Measurements from ENCODE around the gene CCNJL.

Gene CCNJL

GRCh38 chr5:160289356-160289651 is 23.1 kb downstream of the CCNJL start:
- DNase-seq = no peak

GRCh38 chr5:160287378-160288051 is 24.8 kb downstream of the CCNJL start:
- no peak for DNase-seq

GRCh38 chr5:160286947-160287346 is 25.4 kb downstream of the CCNJL start:
- no peak for DNase-seq

- DNase-seq = no peak
Measured at GRCh38 chr5:160285316-160285715, 27.0 kb downstream of the CCNJL start.

GRCh38 chr5:160284291-160284873 is 28.0 kb downstream of the CCNJL start:
- DNase-seq = no peak

GRCh38 chr5:160281275-160281674 is 31.1 kb downstream of the CCNJL start:
- no peak for DNase-seq

- DNase-seq = no peak
Measured at GRCh38 chr5:160280384-160281095, 31.8 kb downstream of the CCNJL start.

GRCh38 chr5:160278343-160278742 is 34.0 kb downstream of the CCNJL start:
- no peak for DNase-seq

GRCh38 chr5:160274483-160274931 is 37.9 kb downstream of the CCNJL start:
- no peak for DNase-seq

GRCh38 chr5:160272889-160273288 is 39.5 kb downstream of the CCNJL start:
- no peak for DNase-seq

- DNase-seq = no peak
Measured at GRCh38 chr5:160272264-160272663, 40.1 kb downstream of the CCNJL start.

GRCh38 chr5:160271836-160272235 is 40.5 kb downstream of the CCNJL start:
- no peak for DNase-seq

GRCh38 chr5:160271396-160271795 is 41.0 kb downstream of the CCNJL start:
- no peak for DNase-seq

GRCh38 chr5:160270704-160271103 is 41.7 kb downstream of the CCNJL start:
- no peak for DNase-seq

- DNase-seq = no peak
Measured at GRCh38 chr5:160269017-160269416, 43.3 kb downstream of the CCNJL start.

- DNase-seq = no peak
Measured at GRCh38 chr5:160268121-160268520, 44.2 kb downstream of the CCNJL start.

- DNase-seq = no peak
Measured at GRCh38 chr5:160266752-160267345, 45.5 kb downstream of the CCNJL start.

- no peak for DNase-seq
Measured at GRCh38 chr5:160266044-160266443, 46.3 kb downstream of the CCNJL start.

- DNase-seq = no peak
Measured at GRCh38 chr5:160263326-160263855, 49.0 kb downstream of the CCNJL start.

- no peak for DNase-seq
Measured at GRCh38 chr5:160262151-160263074, 50.0 kb downstream of the CCNJL start.

- no peak for DNase-seq
Measured at GRCh38 chr5:160260881-160261815, 51.2 kb downstream of the CCNJL start.

Data from T-helper 1 cell (primary cell).